ENCODE measurements around the gene PPP1R15B.
A peak's percentile ranks its signal among the peaks of the same experiment; 100 is the strongest.

Gene PPP1R15B

GRCh38 chr1:204409123-204409522 lies 2.5 kb downstream of the PPP1R15B start:
- in situ Hi-C loops (cut with MboI; ENCODE audit: low sequenced_read_pairs, unreplicated experiment) = no loop called here
- no peak for TF ChIP-seq CTCF (IDR thresholded peaks at IDR 0.05; ENCODE audit: borderline replicate concordance, control extremely low read depth, extremely low read depth, insufficient read depth, missing control alignments)
- no peak for DNase-seq (ENCODE audit: low spot score)

GRCh38 chr1:204408602-204409001 lies 3.0 kb downstream of the PPP1R15B start:
- in situ Hi-C loops (cut with MboI; ENCODE audit: low sequenced_read_pairs, unreplicated experiment) = no loop called here
- TF ChIP-seq CTCF (IDR thresholded peaks at IDR 0.05; ENCODE audit: borderline replicate concordance, control extremely low read depth, extremely low read depth, insufficient read depth, missing control alignments) = no peak
- DNase-seq (ENCODE audit: low spot score) = no peak

GRCh38 chr1:204408074-204408507 lies 3.5 kb downstream of the PPP1R15B start:
- in situ Hi-C loops (cut with MboI; ENCODE audit: low sequenced_read_pairs, unreplicated experiment) = no loop called here
- TF ChIP-seq CTCF (IDR thresholded peaks at IDR 0.05; ENCODE audit: borderline replicate concordance, control extremely low read depth, extremely low read depth, insufficient read depth, missing control alignments) = no peak
- no peak for DNase-seq (ENCODE audit: low spot score)

GRCh38 chr1:204407295-204407971 lies 4.2 kb downstream of the PPP1R15B start:
- peak; percentile 9 for TF ChIP-seq CTCF (IDR thresholded peaks at IDR 0.05; ENCODE audit: borderline replicate concordance, control extremely low read depth, extremely low read depth, insufficient read depth, missing control alignments)
- DNase-seq (ENCODE audit: low spot score) = no peak
- in situ Hi-C loops (cut with MboI; ENCODE audit: low sequenced_read_pairs, unreplicated experiment) = no loop called here

GRCh38 chr1:204406621-204407020 lies 5.0 kb downstream of the PPP1R15B start:
- TF ChIP-seq CTCF (IDR thresholded peaks at IDR 0.05; ENCODE audit: borderline replicate concordance, control extremely low read depth, extremely low read depth, insufficient read depth, missing control alignments) = no peak
- in situ Hi-C loops (cut with MboI; ENCODE audit: low sequenced_read_pairs, unreplicated experiment) = no loop called here
- no peak for DNase-seq (ENCODE audit: low spot score)

- TF ChIP-seq CTCF (IDR thresholded peaks at IDR 0.05; ENCODE audit: borderline replicate concordance, control extremely low read depth, extremely low read depth, insufficient read depth, missing control alignments) = no peak
- no peak for DNase-seq (ENCODE audit: low spot score)
- in situ Hi-C loops (cut with MboI; ENCODE audit: low sequenced_read_pairs, unreplicated experiment) = no loop called here
These were observed 5.6 kb downstream of the PPP1R15B start for GRCh38 chr1:204405988-204406387.
